Activated CD8-positive, alpha-beta memory T cell treated with anti-CD3 and anti-CD28 coated beads, Interleukin-2, amount 50 U/mL, for 4 hours (primary cell): ENCODE results near the gene CAMTA1.

Source experiments
- DNase-seq: peaks from one replicate; pipeline ENCODE4 v3.0.0-alpha.2; 2020

CAMTA1 gene

GRCh38 chr1:7574121-7575040 lies 789.1 kb downstream of the CAMTA1 start:
- no peak for DNase-seq

- DNase-seq: no peak
Observed at GRCh38 chr1:7575041-7575400, 789.8 kb downstream of the CAMTA1 start.

- no peak for DNase-seq
Observed at GRCh38 chr1:7576946-7577657, 791.8 kb downstream of the CAMTA1 start.

GRCh38 chr1:7578206-7578605 lies 793.0 kb downstream of the CAMTA1 start:
- no peak for DNase-seq

- DNase-seq: peak; percentile 6
Observed at GRCh38 chr1:7579016-7579415, 793.8 kb downstream of the CAMTA1 start.

- DNase-seq: no peak
Observed at GRCh38 chr1:7579831-7580804, 794.9 kb downstream of the CAMTA1 start.

- no peak for DNase-seq
Observed at GRCh38 chr1:7580923-7581753, 795.9 kb downstream of the CAMTA1 start.

GRCh38 chr1:7581754-7582459 lies 796.7 kb downstream of the CAMTA1 start:
- DNase-seq: no peak

- no peak for DNase-seq
Observed at GRCh38 chr1:7582460-7582972, 797.3 kb downstream of the CAMTA1 start.

GRCh38 chr1:7583291-7584096 lies 798.2 kb downstream of the CAMTA1 start:
- no peak for DNase-seq

GRCh38 chr1:7584157-7584556 lies 798.9 kb downstream of the CAMTA1 start:
- no peak for DNase-seq

GRCh38 chr1:7584643-7585042 lies 799.4 kb downstream of the CAMTA1 start:
- DNase-seq: no peak

GRCh38 chr1:7585216-7585907 lies 800.1 kb downstream of the CAMTA1 start:
- DNase-seq: no peak

- DNase-seq: no peak
Observed at GRCh38 chr1:7586031-7586941, 801.0 kb downstream of the CAMTA1 start.

- DNase-seq: no peak
Observed at GRCh38 chr1:7587108-7587772, 802.0 kb downstream of the CAMTA1 start.

GRCh38 chr1:7587773-7588456 lies 802.7 kb downstream of the CAMTA1 start:
- DNase-seq: no peak

GRCh38 chr1:7588457-7588827 lies 803.2 kb downstream of the CAMTA1 start:
- no peak for DNase-seq
